Liver (tissue), 9 donors: ENCODE data around the gene HILPDA. TPM values are rescaled to one million over a fixed set of nuclear protein-coding genes. Genes with fewer than 3 reads are reported as not detected.

ENCODE experiments used
- DNase-seq: peaks from one replicate; pipeline ENCODE4 v3.0.0-alpha.2; 2017; ENCODE audit warnings: low spot score
- H3K27ac ChIP-seq, 2 donors: one replicate each; pipeline ENCODE4 v1.7.0; 2013; ENCODE audit warnings: inconsistent platforms in 2 of 2, low read length in 2 of 2, control low read depth in 1 of 2, low read depth in 1 of 2, mild to moderate bottlenecking in 1 of 2
- H3K27me3 ChIP-seq, 4 donors: one replicate each; pipeline versions ENCODE4 v1.6.1 to v1.7.0; 2013; ENCODE audit warnings: low read length in 3 of 4, inconsistent platforms in 1 of 4, mild to moderate bottlenecking in 1 of 4, moderate library complexity in 1 of 4; ENCODE audit not compliant: control insufficient read depth in 4 of 4, insufficient read depth in 4 of 4
- H3K36me3 ChIP-seq, 4 donors: one replicate each; pipeline versions ENCODE4 v1.6.1 to v1.7.0; 2013; ENCODE audit warnings: low read length in 3 of 4, mild to moderate bottlenecking in 3 of 4, low read depth in 1 of 4, moderate library complexity in 1 of 4; ENCODE audit not compliant: control insufficient read depth in 4 of 4, insufficient read depth in 3 of 4
- H3K4me1 ChIP-seq, 4 donors: one replicate each; pipeline versions ENCODE4 v1.6.1 to v1.7.0; 2013; ENCODE audit warnings: low read length in 3 of 4, mild to moderate bottlenecking in 3 of 4, moderate library complexity in 1 of 4; ENCODE audit not compliant: control insufficient read depth in 4 of 4, insufficient read depth in 4 of 4
- H3K4me3 ChIP-seq, 3 donors: one replicate each; pipeline versions ENCODE4 v1.6.1 to v1.7.0; 2013; ENCODE audit warnings: low read length in 3 of 3, control low read depth in 1 of 3, low read depth in 1 of 3, mild to moderate bottlenecking in 1 of 3
- H3K9ac ChIP-seq, 2 donors: one replicate each; pipeline ENCODE4 v1.7.0; 2013; ENCODE audit warnings: low read length in 2 of 2, mild to moderate bottlenecking in 2 of 2, moderate library complexity in 2 of 2, control low read depth in 1 of 2, low read depth in 1 of 2
- H3K9me3 ChIP-seq, 4 donors: one replicate each; pipeline versions ENCODE4 v1.6.1 to v1.7.0; 2013; ENCODE audit warnings: low read length in 3 of 4; ENCODE audit not compliant: control insufficient read depth in 4 of 4
- ATF3 ChIP-seq: IDR thresholded peaks from 2 replicates; pipeline ENCODE4 v1.6.1; 2016; ENCODE audit warnings: antibody characterized with exemption
- CTCF ChIP-seq: fragments of 150-350 bp; IDR thresholded peaks from 2 replicates; pipeline ENCODE4 v1.5.1; 2017; ENCODE audit warnings: improper control_type of control experiment, low read depth, low read length; ENCODE audit not compliant: missing input control
- EGR1 ChIP-seq, 2 donors: IDR thresholded peaks; 2 replicates each; pipeline ENCODE4 v1.6.1; 2016 to 2018; ENCODE audit warnings: antibody characterized with exemption in 2 of 2, low read depth in 2 of 2
- FOXA1 ChIP-seq: IDR thresholded peaks from 2 replicates; pipeline ENCODE4 v1.6.1; 2016; ENCODE audit warnings: antibody characterized with exemption
- FOXA2 ChIP-seq: IDR thresholded peaks from 2 replicates; pipeline ENCODE4 v1.6.1; 2016; ENCODE audit warnings: antibody characterized with exemption
- GABPA ChIP-seq, 2 donors: IDR thresholded peaks in 1 of 2; conservative IDR thresholded peaks in 1 of 2; 2 replicates each; pipeline ENCODE4 v1.6.1; 2016; ENCODE audit warnings: antibody characterized with exemption in 2 of 2, mild to moderate bottlenecking in 1 of 2, moderate library complexity in 1 of 2
- HNF4A ChIP-seq, 2 donors: conservative IDR thresholded peaks; 2 replicates each; pipeline ENCODE4 v1.6.1; 2016; ENCODE audit warnings: antibody characterized with exemption in 2 of 2, mild to moderate bottlenecking in 2 of 2
- HNF4G ChIP-seq: IDR thresholded peaks from 2 replicates; pipeline ENCODE4 v1.6.1; 2016; ENCODE audit warnings: antibody characterized with exemption
- JUND ChIP-seq, 2 donors: IDR thresholded peaks; 2 replicates each; pipeline ENCODE4 v1.6.1; 2016; ENCODE audit warnings: antibody characterized with exemption in 2 of 2
- NR2F2 ChIP-seq: IDR thresholded peaks from 2 replicates; pipeline ENCODE4 v1.6.1; 2016; ENCODE audit warnings: antibody characterized with exemption
- RAD21 ChIP-seq, 2 donors: IDR thresholded peaks; 2 replicates each; pipeline ENCODE4 v1.6.1; 2016; ENCODE audit warnings: antibody characterized with exemption in 2 of 2, mild to moderate bottlenecking in 2 of 2
- RXRA ChIP-seq, 2 donors: IDR thresholded peaks; 2 replicates each; pipeline ENCODE4 v1.6.1; 2017 to 2018; ENCODE audit warnings: antibody characterized with exemption in 2 of 2, mild to moderate bottlenecking in 1 of 2
- SP1 ChIP-seq: IDR thresholded peaks from 2 replicates; pipeline ENCODE4 v1.6.1; 2018; ENCODE audit warnings: antibody characterized with exemption, mild to moderate bottlenecking
- TAF1 ChIP-seq: conservative IDR thresholded peaks from 2 replicates; pipeline ENCODE4 v1.6.1; 2016; ENCODE audit warnings: antibody characterized with exemption, mild to moderate bottlenecking
- YY1 ChIP-seq: IDR thresholded peaks from 2 replicates; pipeline ENCODE4 v1.6.1; 2016; ENCODE audit warnings: antibody characterized with exemption, mild to moderate bottlenecking
- ZBTB33 ChIP-seq: IDR thresholded peaks from 2 replicates; pipeline ENCODE4 v1.6.1; 2016; ENCODE audit warnings: antibody characterized with exemption
- WGBS: extraction: QIAGEN DNeasy Blood & Tissue Kit; methylation state at CpG from one replicate; pipeline ENCODE4 v1.1.7; 2013; 5-methylcytosine and 5-hydroxymethylcytosine counted together
- polyA plus RNA-seq, 2 donors: library from polyadenylated mRNA; stranded (reverse) in 1 of 2; unstranded in 1 of 2; fragments of 200-250 nt in 1 of 2; fragments of >200 nt in 1 of 2; fragmentation: Nextera tagmentation in 1 of 2; extraction: Ambion mirVana in 1 of 2; gene quantifications; one replicate each; pipeline versions ENCODE4 v1.2.1 to v1.2.3, GENCODE V29; 2013 to 2015
- total RNA-seq, 2 donors: library from RNA; depleted of rRNA; stranded (reverse); fragments of >200 nt; gene quantifications; one replicate each; pipeline ENCODE4 v1.2.3, GENCODE V29; 2014
- TF ChIP-seq, protein P1 (sequence below): IDR thresholded peaks from 2 replicates; pipeline ENCODE4 v1.6.1; 2016; ENCODE audit warnings: antibody characterized with exemption, mild to moderate bottlenecking
- TF ChIP-seq, protein P2 (sequence below): IDR thresholded peaks from 2 replicates; pipeline ENCODE4 v1.6.1; 2016; ENCODE audit warnings: antibody characterized with exemption
- donor health status: healthy.
- donor health status: healthy.
- donor health status: healthy.
- donor health status: healthy.
- donor health status: healthy.

The HILPDA gene
- total and polyA plus RNA-seq, 4 donors = 3.9 to 5.6 (median 5.2) TPM

DNA sequence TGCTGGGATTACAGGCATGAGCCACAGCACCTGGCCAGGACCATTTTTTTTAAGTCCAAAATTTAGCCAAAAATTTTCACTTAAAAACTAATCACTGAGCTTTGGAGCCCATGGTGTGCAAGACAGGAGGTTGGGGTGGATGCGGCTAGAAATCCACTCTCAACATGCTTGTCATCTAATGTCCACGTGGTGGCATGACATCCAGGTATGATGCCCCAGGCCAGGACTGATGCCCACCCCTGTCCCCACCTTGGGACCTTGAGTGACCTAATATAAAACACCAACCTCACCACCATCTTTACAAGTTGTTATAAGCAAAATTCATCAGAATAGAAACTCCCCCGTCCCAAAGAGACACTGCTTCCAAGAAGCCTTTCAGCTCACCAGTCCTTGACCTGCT lies 25.5 kb upstream of the HILPDA start:
- no peaks in the 10 kb centered on the region for H3K4me1 ChIP-seq
- H3K9ac ChIP-seq = no peak overlapping the region
- DNase-seq = no peak
- H3K36me3 ChIP-seq = no peaks in the 10 kb centered on the region
- H3K27ac ChIP-seq = no peak overlapping the region
- no peaks in the 10 kb centered on the region for H3K27me3 ChIP-seq
- TF ChIP-seq HNF4A (conservative IDR thresholded peaks at IDR 0.05) (no peak), NR2F2 (no peak), CTCF (peak; percentile 5), YY1 (no peak)
- no peak overlapping the region for H3K4me3 ChIP-seq
- no peaks in the 10 kb centered on the region for H3K9me3 ChIP-seq
- 75% methylated on average over 3 of the region's 3 CpGs for WGBS

DNA sequence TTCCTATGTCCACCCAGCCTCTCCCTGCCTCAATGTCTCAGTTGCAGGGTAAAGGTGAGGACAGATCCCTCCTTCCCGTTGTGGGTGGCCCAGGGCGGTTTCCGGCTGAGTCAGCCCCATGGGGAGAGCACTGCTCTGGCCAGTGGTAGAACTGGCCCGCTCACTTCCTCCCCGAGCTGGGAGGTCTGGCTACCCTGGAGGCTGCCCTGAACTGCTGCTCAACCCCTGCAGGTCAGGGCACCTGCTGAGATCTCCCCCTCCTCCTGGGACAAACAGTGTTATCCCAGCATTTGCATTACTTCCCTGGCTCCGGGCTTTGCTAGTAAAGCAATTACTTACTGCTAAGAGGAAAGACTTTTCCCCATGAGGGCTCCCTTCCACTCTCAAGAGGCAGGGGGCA lies 24.5 kb upstream of the HILPDA start:
- H3K9me3 ChIP-seq = no peaks in the 10 kb centered on the region
- H3K36me3 ChIP-seq = no peaks in the 10 kb centered on the region
- no peak overlapping the region for H3K27ac ChIP-seq
- no peak for DNase-seq
- H3K4me3 ChIP-seq = no peak overlapping the region
- H3K4me1 ChIP-seq = no peaks in the 10 kb centered on the region
- WGBS = 71% methylated on average over 6 of the region's 6 CpGs
- TF ChIP-seq RXRA (IDR thresholded peaks at IDR 0.05) = no peak
- TF ChIP-seq ZBTB33 = no peak
- no peak for TF ChIP-seq FOXA1
- TF ChIP-seq, protein P1, sequence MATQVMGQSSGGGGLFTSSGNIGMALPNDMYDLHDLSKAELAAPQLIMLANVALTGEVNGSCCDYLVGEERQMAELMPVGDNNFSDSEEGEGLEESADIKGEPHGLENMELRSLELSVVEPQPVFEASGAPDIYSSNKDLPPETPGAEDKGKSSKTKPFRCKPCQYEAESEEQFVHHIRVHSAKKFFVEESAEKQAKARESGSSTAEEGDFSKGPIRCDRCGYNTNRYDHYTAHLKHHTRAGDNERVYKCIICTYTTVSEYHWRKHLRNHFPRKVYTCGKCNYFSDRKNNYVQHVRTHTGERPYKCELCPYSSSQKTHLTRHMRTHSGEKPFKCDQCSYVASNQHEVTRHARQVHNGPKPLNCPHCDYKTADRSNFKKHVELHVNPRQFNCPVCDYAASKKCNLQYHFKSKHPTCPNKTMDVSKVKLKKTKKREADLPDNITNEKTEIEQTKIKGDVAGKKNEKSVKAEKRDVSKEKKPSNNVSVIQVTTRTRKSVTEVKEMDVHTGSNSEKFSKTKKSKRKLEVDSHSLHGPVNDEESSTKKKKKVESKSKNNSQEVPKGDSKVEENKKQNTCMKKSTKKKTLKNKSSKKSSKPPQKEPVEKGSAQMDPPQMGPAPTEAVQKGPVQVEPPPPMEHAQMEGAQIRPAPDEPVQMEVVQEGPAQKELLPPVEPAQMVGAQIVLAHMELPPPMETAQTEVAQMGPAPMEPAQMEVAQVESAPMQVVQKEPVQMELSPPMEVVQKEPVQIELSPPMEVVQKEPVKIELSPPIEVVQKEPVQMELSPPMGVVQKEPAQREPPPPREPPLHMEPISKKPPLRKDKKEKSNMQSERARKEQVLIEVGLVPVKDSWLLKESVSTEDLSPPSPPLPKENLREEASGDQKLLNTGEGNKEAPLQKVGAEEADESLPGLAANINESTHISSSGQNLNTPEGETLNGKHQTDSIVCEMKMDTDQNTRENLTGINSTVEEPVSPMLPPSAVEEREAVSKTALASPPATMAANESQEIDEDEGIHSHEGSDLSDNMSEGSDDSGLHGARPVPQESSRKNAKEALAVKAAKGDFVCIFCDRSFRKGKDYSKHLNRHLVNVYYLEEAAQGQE = no peak
- no peak for TF ChIP-seq NR2F2
- TF ChIP-seq GABPA (IDR thresholded peaks at IDR 0.05 in 1 of 2, conservative IDR thresholded peaks at IDR 0.05 in 1 of 2) = no peak
- TF ChIP-seq, protein P2, sequence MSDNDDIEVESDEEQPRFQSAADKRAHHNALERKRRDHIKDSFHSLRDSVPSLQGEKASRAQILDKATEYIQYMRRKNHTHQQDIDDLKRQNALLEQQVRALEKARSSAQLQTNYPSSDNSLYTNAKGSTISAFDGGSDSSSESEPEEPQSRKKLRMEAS = no peak
- TF ChIP-seq ATF3 = no peak
- TF ChIP-seq CTCF = no peak
- no peak for TF ChIP-seq SP1
- TF ChIP-seq HNF4A (conservative IDR thresholded peaks at IDR 0.05) = no peak
- no peak for TF ChIP-seq FOXA2
- TF ChIP-seq RAD21 (IDR thresholded peaks at IDR 0.05) = no peak
- TF ChIP-seq YY1 = no peak
- TF ChIP-seq JUND (IDR thresholded peaks at IDR 0.05) = no peak
- TF ChIP-seq EGR1 (IDR thresholded peaks at IDR 0.05; ENCODE audit: low read depth in 2 of 2) = no peak
- no peak for TF ChIP-seq HNF4G
- TF ChIP-seq TAF1 = no peak
- no peak overlapping the region for H3K9ac ChIP-seq
- no peaks in the 10 kb centered on the region for H3K27me3 ChIP-seq
